ENCODE data around the gene MVB12B. TPM values are rescaled to one million over a fixed set of nuclear protein-coding genes. Genes with fewer than 3 reads are reported as not detected.
A peak's percentile ranks its signal among the peaks of the same experiment; 100 is the strongest.

Gene MVB12B
- total and polyA plus RNA-seq, 3 donors from 2014 or later: 13.6 to 30.7 (median 26.2) TPM

GRCh38 chr9:126309427-126310189, 17.0 kb upstream of the MVB12B start:
- WGBS, 2 donors: 84 to 85% methylated on average over 8 of the region's 8 CpGs
- H3K36me3 ChIP-seq (ENCODE audit: low read depth, missing control alignments): no peaks in the 10 kb centered on the region
- no peak for DNase-seq
- no peaks in the 10 kb centered on the region for H3K4me1 ChIP-seq
- H3K27ac ChIP-seq: no peak overlapping the region
- no peak overlapping the region for H3K4me3 ChIP-seq
- TF ChIP-seq POLR2A (IDR thresholded peaks at IDR 0.05) (no peak), CTCF (IDR thresholded peaks at IDR 0.05) (no peak)
- no peaks in the 10 kb centered on the region for H3K9me3 ChIP-seq
- H3K27me3 ChIP-seq: no peaks in the 10 kb centered on the region
- intact Hi-C loops (cut with DNase I; ENCODE audit: low total_unique reads): loop anchor here (10.0 kb wide), 2 partner anchors 95 to 185 kb away; no protein-coding TSS in a partner anchor

GRCh38 chr9:126312584-126313551, 13.8 kb upstream of the MVB12B start:
- intact Hi-C loops (cut with DNase I; ENCODE audit: low total_unique reads): no loop called here
- H3K27me3 ChIP-seq: no peaks in the 10 kb centered on the region
- no peak overlapping the region for H3K27ac ChIP-seq
- no peak for TF ChIP-seq POLR2A (IDR thresholded peaks at IDR 0.05)
- no peak for TF ChIP-seq CTCF (IDR thresholded peaks at IDR 0.05)
- 81 to 89% methylated on average over 5 of the region's 5 CpGs for WGBS, 2 donors
- no peaks in the 10 kb centered on the region for H3K9me3 ChIP-seq
- no peaks in the 10 kb centered on the region for H3K36me3 ChIP-seq (ENCODE audit: low read depth, missing control alignments)
- DNase-seq: no peak
- H3K4me1 ChIP-seq: no peaks in the 10 kb centered on the region
- no peak overlapping the region for H3K4me3 ChIP-seq

- TF ChIP-seq POLR2A (IDR thresholded peaks at IDR 0.05) (no peak), CTCF (IDR thresholded peaks at IDR 0.05) (no peak)
- intact Hi-C loops (cut with DNase I; ENCODE audit: low total_unique reads): no loop called here
- H3K4me1 ChIP-seq: no peaks in the 10 kb centered on the region
- no peaks in the 10 kb centered on the region for H3K9me3 ChIP-seq
- no peak overlapping the region for H3K27ac ChIP-seq
- H3K4me3 ChIP-seq: no peak overlapping the region
- no peak for DNase-seq
- 87 to 95% methylated on average over 3 of the region's 3 CpGs for WGBS, 2 donors
- no peaks in the 10 kb centered on the region for H3K27me3 ChIP-seq
- no peaks in the 10 kb centered on the region for H3K36me3 ChIP-seq (ENCODE audit: low read depth, missing control alignments)
These were observed 10.5 kb upstream of the MVB12B start for GRCh38 chr9:126316085-126316655.

GRCh38 chr9:126317513-126317912, 9.1 kb upstream of the MVB12B start:
- 85 to 89% methylated on average over 4 of the region's 4 CpGs for WGBS, 2 donors
- DNase-seq: no peak
- intact Hi-C loops (cut with DNase I; ENCODE audit: low total_unique reads): no loop called here
- Histone ChIP-seq H3K27me3 (no peaks in the 10 kb centered on the region), H3K27ac (no peak overlapping the region), H3K9me3 (no peaks in the 10 kb centered on the region), H3K4me3 (no peak overlapping the region), H3K4me1 (no peaks in the 10 kb centered on the region), H3K36me3 (ENCODE audit: low read depth, missing control alignments) (no peaks in the 10 kb centered on the region)
- TF ChIP-seq CTCF (IDR thresholded peaks at IDR 0.05) (peak in 2 of 3 experiments; percentile 18 to 20), POLR2A (IDR thresholded peaks at IDR 0.05) (no peak)

All from testis (tissue), 3 donors.